Kidney (tissue), 14 donors: ENCODE measurements around the gene DCLRE1B. TPM values are rescaled to one million over a fixed set of nuclear protein-coding genes. Genes with fewer than 3 reads are reported as not detected.

Experiments used
- DNase-seq, 5 donors: peaks; one replicate each; pipeline ENCODE4 v3.0.0-alpha.2; 2013 to 2020
- FAIRE-seq: peaks from 2 replicates; lab custom pipeline; 2012; peaks lifted over from hg19 to GRCh38; lab: Jason Lieb, UNC
- H3K27ac ChIP-seq, 2 donors: one replicate each; pipeline ENCODE4 v1.7.0; 2013; ENCODE audit warnings: low read depth in 2 of 2, low read length in 2 of 2, inconsistent platforms in 1 of 2
- H3K27me3 ChIP-seq: one replicate; pipeline ENCODE4 v1.7.1; 2013; ENCODE audit warnings: low read length, inconsistent platforms; ENCODE audit not compliant: control insufficient read depth, insufficient read depth
- H3K36me3 ChIP-seq, 3 donors: one replicate each; pipeline versions ENCODE4 v1.7.0 to v1.7.1; 2013; ENCODE audit warnings: low read length in 3 of 3, control low read depth in 1 of 3, inconsistent platforms in 1 of 3; ENCODE audit not compliant: insufficient read depth in 3 of 3, control insufficient read depth in 2 of 3
- H3K4me1 ChIP-seq, 3 donors: one replicate each; pipeline versions ENCODE4 v1.7.0 to v1.7.1; 2013; ENCODE audit warnings: low read length in 3 of 3, inconsistent platforms in 1 of 3, low read depth in 1 of 3; ENCODE audit not compliant: control insufficient read depth in 2 of 3, insufficient read depth in 2 of 3
- H3K4me3 ChIP-seq, 3 donors: one replicate each; pipeline versions ENCODE4 v1.7.0 to v1.8.1; 2013; ENCODE audit warnings: low read length in 3 of 3, control low read depth in 1 of 3, inconsistent platforms in 1 of 3
- H3K9ac ChIP-seq, 3 donors: one replicate each; pipeline versions ENCODE4 v1.7.0 to v1.7.1; 2013; ENCODE audit warnings: low read length in 3 of 3, control low read depth in 1 of 3, inconsistent platforms in 1 of 3
- H3K9me3 ChIP-seq, 3 donors: one replicate each; pipeline versions ENCODE4 v1.7.0 to v1.7.1; 2013; ENCODE audit warnings: low read length in 3 of 3, control low read depth in 1 of 3, inconsistent platforms in 1 of 3; ENCODE audit not compliant: control insufficient read depth in 2 of 3, insufficient read depth in 1 of 3
- CTCF ChIP-seq: IDR thresholded peaks from 3 replicates; pipeline ENCODE4 v1.5.1; 2012; ENCODE audit warnings: mild to moderate bottlenecking, moderate library complexity, borderline replicate concordance; ENCODE audit not compliant: insufficient read depth; ENCODE audit errors: extremely low read depth
- intact Hi-C: fragments of 100-400 bp; cut with DNase I; formaldehyde crosslinking; loops from one replicate; pipeline ENCODE4 v1.11.1; 2022
- polyA plus RNA-seq: library from polyadenylated mRNA; stranded (reverse); fragments of 350-450 nt; fragmentation: Illumina TruSeq; extraction: RNeasy Lipid Tissue Mini Kit (QIAGEN cat#74804); gene quantifications from one replicate; pipeline ENCODE4 v1.2.3, GENCODE V29; 2014; ENCODE audit warnings: low read depth, low replicate concordance; ENCODE audit not compliant: insufficient read depth
- total RNA-seq: library from RNA; stranded (reverse); fragmentation: NEBNext Ultra II Directional; extraction: Animal tissue kit (Norgen Biotek cat#: 25700); gene quantifications from one replicate; pipeline ENCODE4 v1.2.1, GENCODE V29; 2021
- donor health status: control.
- donor health status: control.
- donor health status: control.
- donor health status: control.
- donor health status: control.
- donor health status: DM: yes; HTN: yes; CAD: no.
- donor health status: Normal renal cell carcinoma (clear cell type).

Gene DCLRE1B
- total and polyA plus RNA-seq, 2 donors from 2014 or later: 1.4 to 6.1 TPM

GRCh38 chr1:113940365-113941244 is 35.5 kb downstream of the DCLRE1B start:
- no peaks in the 10 kb centered on the region for H3K9me3 ChIP-seq
- FAIRE-seq (no peak), DNase-seq (peak in 1 of 5 donors; percentile 16)
- H3K27ac ChIP-seq: no peak overlapping the region
- TF ChIP-seq CTCF: no peak
- H3K27me3 ChIP-seq: no peaks in the 10 kb centered on the region
- H3K36me3 ChIP-seq: peaks cover 6 to 9% (median 6%) of the 10 kb centered on the region in 3 donors
- intact Hi-C loops: no loop called here
- H3K4me1 ChIP-seq: no peaks in the 10 kb centered on the region
- no peak overlapping the region for H3K4me3 ChIP-seq
- H3K9ac ChIP-seq: no peak overlapping the region

- Histone ChIP-seq H3K9ac (no peak overlapping the region), H3K4me1 (no peaks in the 10 kb centered on the region), H3K27ac (no peak overlapping the region), H3K36me3 (peaks cover 6 to 9% (median 6%) of the 10 kb centered on the region in 3 donors), H3K9me3 (no peaks in the 10 kb centered on the region), H3K4me3 (no peak overlapping the region), H3K27me3 (no peaks in the 10 kb centered on the region)
- DNase-seq (no peak), FAIRE-seq (no peak)
- intact Hi-C loops: no loop called here
- no peak for TF ChIP-seq CTCF
Observed at GRCh38 chr1:113941245-113941559, 36.1 kb downstream of the DCLRE1B start.

- Histone ChIP-seq H3K4me1 (peaks cover 0 to 10% (median 7%) of the 10 kb centered on the region in 3 donors), H3K36me3 (peaks cover 6 to 9% (median 6%) of the 10 kb centered on the region in 3 donors), H3K27ac (no peak overlapping the region), H3K4me3 (no peak overlapping the region), H3K27me3 (no peaks in the 10 kb centered on the region), H3K9ac (no peak overlapping the region), H3K9me3 (no peaks in the 10 kb centered on the region)
- TF ChIP-seq CTCF: no peak
- no peak for DNase-seq
- no peak for FAIRE-seq
- intact Hi-C loops: no loop called here
Observed at GRCh38 chr1:113942527-113942926, 37.4 kb downstream of the DCLRE1B start.
